Progenitor cell of endocrine pancreas (in vitro differentiated cells): Measurements from ENCODE around the gene MTFP1. TPM values are rescaled to one million over a fixed set of nuclear protein-coding genes. Genes with fewer than 3 reads are reported as not detected.

Experiments used
- total RNA-seq: library from RNA; stranded (reverse); gene quantifications from 2 replicates; pipeline ENCODE4 v1.2.1, GENCODE V29; 2021

Gene MTFP1
- total RNA-seq, 1 donor from 2014 or later: 16.6 TPM

Other genes with a start within 250 kb of the MTFP1 start
- gene LIF, start 179.0 kb upstream of the MTFP1 start, total RNA-seq: 2.3 and 3.6 TPM in 2 replicates
- gene OSM, start 158.9 kb upstream of the MTFP1 start, total RNA-seq: not detected in 2 replicates
- 7.2 and 9.3 TPM in 2 replicates for gene CASTOR1, start 136.3 kb upstream of the MTFP1 start, total RNA-seq
- 10.6 and 13.4 TPM in 2 replicates for gene TBC1D10A, start 98.8 kb upstream of the MTFP1 start, total RNA-seq
- gene SF3A1, start 68.9 kb upstream of the MTFP1 start, total RNA-seq: 155 and 165 TPM in 2 replicates
- 11.1 and 13.5 TPM in 2 replicates for gene CCDC157, start 68.8 kb upstream of the MTFP1 start, total RNA-seq
- gene RNF215, start 38.4 kb upstream of the MTFP1 start, total RNA-seq: 32.5 and 35.8 TPM in 2 replicates
- gene SEC14L2, start 28.8 kb upstream of the MTFP1 start, total RNA-seq: 13.2 and 13.7 TPM in 2 replicates
- gene SEC14L3, start 46.2 kb downstream of the MTFP1 start, total RNA-seq: not detected in 2 replicates
- gene SEC14L4, start 79.9 kb downstream of the MTFP1 start, total RNA-seq: 0.31 and 0.46 TPM in 2 replicates
- 3.7 and 4.8 TPM in 2 replicates for gene SEC14L6, start 121.0 kb downstream of the MTFP1 start, total RNA-seq
- 21.6 and 23.7 TPM in 2 replicates for gene GAL3ST1, start 148.9 kb downstream of the MTFP1 start, total RNA-seq
- gene PES1, start 166.1 kb downstream of the MTFP1 start, total RNA-seq: 71.6 and 74.4 TPM in 2 replicates
- 22.3 and 22.9 TPM in 2 replicates for gene TCN2, start 181.4 kb downstream of the MTFP1 start, total RNA-seq
- gene SLC35E4, start 210.0 kb downstream of the MTFP1 start, total RNA-seq: 2.1 and 2.6 TPM in 2 replicates
- 11.2 and 11.6 TPM in 2 replicates for gene DUSP18, start 242.1 kb downstream of the MTFP1 start, total RNA-seq